Cerebellar cortex (tissue), 1 donor: ENCODE measurements around the gene ARHGEF37.

Experiments used
- DNase-seq: peaks from one replicate; pipeline ENCODE4 v3.0.0-alpha.2; 2015; ENCODE audit warnings: low spot score

The ARHGEF37 gene

GRCh38 chr5:149675610-149676201 lies 94.4 kb downstream of the ARHGEF37 start:
- no peak for DNase-seq

- no peak for DNase-seq
These were observed 96.4 kb downstream of the ARHGEF37 start for GRCh38 chr5:149677731-149678130.

- no peak for DNase-seq
These were observed 98.8 kb downstream of the ARHGEF37 start for GRCh38 chr5:149679876-149680809.

- no peak for DNase-seq
These were observed 99.5 kb downstream of the ARHGEF37 start for GRCh38 chr5:149680810-149681221.

GRCh38 chr5:149681252-149681651 lies 100.0 kb downstream of the ARHGEF37 start:
- DNase-seq, result no peak

GRCh38 chr5:149681922-149682321 lies 100.6 kb downstream of the ARHGEF37 start:
- no peak for DNase-seq

- no peak for DNase-seq
These were observed 101.3 kb downstream of the ARHGEF37 start for GRCh38 chr5:149682532-149683075.

GRCh38 chr5:149683964-149684363 lies 102.7 kb downstream of the ARHGEF37 start:
- no peak for DNase-seq

GRCh38 chr5:149684371-149684770 lies 103.1 kb downstream of the ARHGEF37 start:
- no peak for DNase-seq
